Astrocyte of the cerebellum (primary cell): ENCODE measurements around the gene ABCC12.
"Not testable (repeated sequence)": the region's sequence is repeated elsewhere in the genome, so short reads cannot be mapped to it uniquely, and the experiment has no call there.

ENCODE experiments used
- DNase-seq: peaks from one replicate; pipeline ENCODE4 v3.0.0-alpha.2; 2011; ENCODE audit warnings: low read depth
- H3K4me3 ChIP-seq: 2 replicates; pipeline ENCODE4 v1.5.1; 2011; ENCODE audit warnings: mild to moderate bottlenecking, low read depth, low read length, moderate library complexity
- in situ Hi-C: cut with HindIII; loops from 2 replicates; pipeline ENCODE4 v1.10.0; 2017; ENCODE audit warnings: low sequenced_read_pairs
- TF ChIP-seq, protein P1 (sequence below): IDR thresholded peaks from 2 replicates; pipeline ENCODE4 v1.5.1; 2012; ENCODE audit warnings: low read length, low read depth, moderate library complexity, mild to moderate bottlenecking; ENCODE audit errors: missing control alignments

Gene ABCC12

DNA sequence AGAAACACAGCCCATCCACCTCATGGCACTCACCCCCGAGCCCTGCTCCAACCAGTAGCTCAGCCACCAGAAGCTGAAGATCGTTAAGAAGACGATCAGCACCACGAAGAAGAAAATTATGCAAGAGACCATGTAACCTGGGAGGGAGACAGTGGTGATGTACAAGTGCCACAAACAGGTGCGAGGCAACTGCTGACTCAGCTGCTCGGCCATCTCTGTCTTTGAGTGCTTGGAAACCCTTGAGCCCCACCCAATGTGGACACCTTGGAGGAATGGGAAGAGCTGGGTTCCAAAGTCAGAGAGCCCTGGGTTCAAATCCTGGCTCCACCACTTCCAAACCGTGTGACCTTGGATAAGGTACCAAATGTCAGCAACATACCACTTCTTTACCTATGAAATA lies 38.1 kb upstream of the ABCC12 start:
- H3K4me3 ChIP-seq, result no peak overlapping the region
- TF ChIP-seq, protein P1, sequence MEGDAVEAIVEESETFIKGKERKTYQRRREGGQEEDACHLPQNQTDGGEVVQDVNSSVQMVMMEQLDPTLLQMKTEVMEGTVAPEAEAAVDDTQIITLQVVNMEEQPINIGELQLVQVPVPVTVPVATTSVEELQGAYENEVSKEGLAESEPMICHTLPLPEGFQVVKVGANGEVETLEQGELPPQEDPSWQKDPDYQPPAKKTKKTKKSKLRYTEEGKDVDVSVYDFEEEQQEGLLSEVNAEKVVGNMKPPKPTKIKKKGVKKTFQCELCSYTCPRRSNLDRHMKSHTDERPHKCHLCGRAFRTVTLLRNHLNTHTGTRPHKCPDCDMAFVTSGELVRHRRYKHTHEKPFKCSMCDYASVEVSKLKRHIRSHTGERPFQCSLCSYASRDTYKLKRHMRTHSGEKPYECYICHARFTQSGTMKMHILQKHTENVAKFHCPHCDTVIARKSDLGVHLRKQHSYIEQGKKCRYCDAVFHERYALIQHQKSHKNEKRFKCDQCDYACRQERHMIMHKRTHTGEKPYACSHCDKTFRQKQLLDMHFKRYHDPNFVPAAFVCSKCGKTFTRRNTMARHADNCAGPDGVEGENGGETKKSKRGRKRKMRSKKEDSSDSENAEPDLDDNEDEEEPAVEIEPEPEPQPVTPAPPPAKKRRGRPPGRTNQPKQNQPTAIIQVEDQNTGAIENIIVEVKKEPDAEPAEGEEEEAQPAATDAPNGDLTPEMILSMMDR, result no peak
- in situ Hi-C loops, result no loop called here
- DNase-seq, result no peak

DNA sequence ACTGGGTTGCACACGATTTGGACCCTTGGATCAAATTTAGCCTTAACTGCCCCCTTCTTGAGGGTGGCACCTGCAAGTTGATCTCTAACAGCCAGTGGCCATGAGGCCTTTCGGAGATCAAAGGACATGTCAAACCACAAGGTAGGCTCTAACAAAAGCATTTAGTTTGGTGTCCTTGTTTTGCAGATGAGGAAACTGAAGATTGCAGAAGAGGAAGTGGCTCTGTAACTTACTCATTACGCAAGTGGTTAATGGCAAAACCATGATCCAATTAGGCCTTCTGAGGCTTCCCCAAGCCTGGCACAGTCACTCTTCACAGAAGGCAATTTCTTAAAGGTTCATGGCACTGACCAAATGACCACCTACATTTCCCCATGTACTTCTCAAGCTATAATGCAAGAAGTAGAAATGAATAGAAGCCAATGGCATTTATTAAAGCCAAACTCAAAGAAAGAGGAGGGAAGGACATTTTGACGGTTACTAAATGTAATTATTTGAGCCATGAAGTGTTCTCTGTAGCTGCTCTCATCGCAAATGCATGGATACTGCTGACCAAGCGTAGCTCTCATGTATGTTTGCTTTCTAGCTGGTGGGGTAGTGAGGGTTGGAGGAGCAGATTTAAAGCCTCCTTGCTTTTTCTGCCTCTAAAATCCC lies 32.8 kb upstream of the ABCC12 start:
- TF ChIP-seq, protein P1, result no peak
- no peak overlapping the region for H3K4me3 ChIP-seq
- in situ Hi-C loops, result no loop called here
- DNase-seq, result no peak

DNA sequence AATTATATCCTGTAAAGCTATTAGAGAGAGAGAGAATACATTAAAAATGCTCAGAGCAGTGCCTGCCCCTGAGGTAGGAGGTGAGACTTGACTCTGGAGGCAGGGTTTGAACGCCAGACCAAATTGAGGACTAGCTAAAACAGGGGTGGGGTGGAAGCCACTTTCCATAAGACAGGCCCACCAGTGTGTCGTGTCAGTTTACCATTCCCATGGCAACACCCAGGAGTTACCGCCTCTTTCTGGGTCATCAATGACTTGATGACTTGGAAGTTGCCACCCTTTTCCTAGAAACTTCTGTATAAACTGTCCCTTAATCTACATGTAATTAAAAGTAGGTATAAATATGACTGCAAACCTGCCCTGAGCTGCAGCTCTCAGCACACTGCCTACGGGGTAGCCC lies 32.0 kb upstream of the ABCC12 start:
- DNase-seq, result no peak

DNA sequence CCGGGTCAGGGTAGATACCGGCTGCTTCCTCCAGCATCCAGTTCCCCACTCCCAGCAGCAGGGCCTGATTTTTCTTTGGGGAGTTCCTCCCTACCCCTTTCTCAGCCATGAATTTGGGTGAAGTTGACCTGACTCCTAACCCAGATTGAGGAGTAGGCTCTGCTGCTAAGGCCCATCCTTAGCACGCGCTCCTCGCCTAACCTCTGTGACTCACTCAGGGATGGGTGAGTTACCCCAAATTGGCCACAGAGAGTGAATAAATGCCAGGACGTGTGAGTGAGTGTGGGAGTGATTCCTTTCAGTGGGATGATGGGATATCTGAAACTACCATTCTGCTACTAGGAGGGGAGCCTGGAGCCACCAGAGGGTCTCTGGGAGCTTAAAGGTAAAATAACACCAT lies 28.9 kb upstream of the ABCC12 start:
- no peak overlapping the region for H3K4me3 ChIP-seq
- no peak for DNase-seq
- TF ChIP-seq, protein P1, result no peak
- in situ Hi-C loops, result no loop called here

More for the DNA sequence above, 32.0 kb upstream of the ABCC12 start:
- no peak overlapping the region for H3K4me3 ChIP-seq
- in situ Hi-C loops, result no loop called here
- TF ChIP-seq, protein P1, result no peak

DNA sequence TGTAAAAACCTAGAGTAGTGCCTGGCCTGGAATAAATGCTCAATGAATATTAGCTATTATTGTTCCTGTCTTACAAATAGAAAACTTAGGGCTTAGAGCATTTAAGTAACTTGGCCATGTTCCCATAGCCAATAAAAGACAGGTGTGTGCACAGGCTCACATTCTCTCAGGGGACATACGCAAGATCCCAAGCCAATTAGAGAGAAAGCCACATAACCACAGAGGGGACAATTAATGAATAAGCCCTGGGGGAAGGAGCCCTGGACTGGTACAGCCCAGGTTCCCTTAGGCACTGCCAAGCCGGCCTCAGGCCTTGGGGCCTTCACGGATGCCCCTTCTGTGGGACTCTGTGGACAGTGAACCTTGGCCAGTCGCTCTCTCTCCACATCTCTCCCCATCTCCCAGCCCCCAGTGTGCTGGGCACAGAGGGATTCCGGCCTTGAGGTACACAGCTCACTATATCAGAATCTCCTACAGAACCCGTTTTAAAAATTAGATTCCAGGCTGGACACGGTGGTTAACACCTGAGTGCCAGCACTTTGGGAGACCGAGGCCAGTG lies 27.3 kb upstream of the ABCC12 start:
- H3K4me3 ChIP-seq, result no peak overlapping the region
- in situ Hi-C loops, result no loop called here
- TF ChIP-seq, protein P1, result no peak
- DNase-seq, result no peak

DNA sequence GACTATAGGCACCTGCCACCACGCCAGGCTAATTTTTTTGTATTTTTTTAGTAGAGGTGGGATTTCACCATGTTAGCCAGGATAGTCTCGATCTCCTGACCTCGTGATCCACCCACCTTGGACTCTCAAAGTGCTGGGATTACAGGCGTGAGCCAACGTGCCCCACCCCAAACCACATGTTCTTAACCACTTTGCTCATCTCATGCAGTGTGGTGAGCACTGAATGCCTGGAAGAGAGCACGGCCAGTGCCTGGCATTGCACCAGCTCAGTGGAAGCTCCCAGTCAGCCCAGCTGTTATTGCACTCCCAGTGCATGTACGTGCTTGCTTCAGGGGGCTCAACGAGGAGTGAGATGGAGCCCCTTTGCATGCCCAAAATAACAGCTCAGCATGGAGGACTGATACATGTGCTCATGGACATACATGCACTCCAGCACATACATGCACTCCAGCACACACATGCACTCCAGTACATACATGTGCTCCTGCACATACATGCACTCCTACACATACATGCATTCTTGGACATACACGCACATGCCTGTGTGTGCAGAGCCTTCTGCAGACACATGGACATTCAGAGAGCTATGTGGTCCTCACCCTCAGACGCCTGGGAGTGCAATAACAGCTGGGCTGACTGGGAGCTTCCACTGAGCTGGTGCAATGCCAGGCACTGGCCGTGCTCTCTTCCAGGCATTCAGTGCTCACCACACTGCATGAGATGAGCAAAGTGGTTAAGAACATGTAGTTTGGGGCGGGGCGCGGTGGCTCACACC lies 26.1 kb upstream of the ABCC12 start:
- in situ Hi-C loops, DNase-seq, H3K4me3 ChIP-seq: not testable (repeated sequence)

DNA sequence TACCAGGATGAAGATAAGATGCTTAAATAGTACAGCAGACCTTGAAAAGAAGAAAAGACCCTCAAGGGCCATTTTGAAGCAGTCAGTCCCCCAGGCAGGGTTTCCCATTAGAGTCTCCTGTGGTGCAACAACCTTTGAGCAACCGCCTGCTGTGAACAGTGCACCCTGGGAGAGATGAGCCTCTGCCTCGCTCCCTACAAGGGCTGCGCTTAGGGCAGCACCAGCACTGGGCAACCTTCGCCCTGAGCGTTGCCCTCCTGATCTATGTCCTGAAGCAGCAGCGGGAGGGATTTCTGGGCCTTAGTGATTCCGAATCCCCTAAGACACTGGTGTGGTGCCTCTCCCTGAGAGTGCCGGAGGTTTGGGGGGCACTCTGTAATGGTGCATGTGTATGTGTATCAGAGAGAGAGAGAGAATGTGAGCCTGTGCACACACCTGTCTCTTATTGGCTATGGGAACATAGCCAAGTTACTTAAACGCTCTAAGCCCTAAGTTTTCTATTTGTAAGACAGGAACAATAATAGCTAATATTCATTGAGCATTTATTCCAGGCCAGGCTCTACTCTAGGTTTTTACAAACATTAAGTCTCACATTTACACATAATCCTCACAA lies 25.2 kb upstream of the ABCC12 start:
- in situ Hi-C loops, result no loop called here
- no peak for DNase-seq

More for the DNA sequence above, 25.2 kb upstream of the ABCC12 start:
- TF ChIP-seq, protein P1, result no peak
- H3K4me3 ChIP-seq, result no peak overlapping the region
